Parathyroid adenoma (tissue), 2 donors: Measurements from ENCODE around the gene LPP.

ENCODE experiments used
- H2AFZ ChIP-seq: fragments of 300-600 bp; sonication (generic); one replicate; pipeline ENCODE4 v1.7.0; 2017; ENCODE audit warnings: antibody characterized with exemption, mild to moderate bottlenecking
- H3K27ac ChIP-seq: fragments of 300-600 bp; sonication (generic); one replicate; pipeline ENCODE4 v1.7.0; 2017
- H3K27me3 ChIP-seq: fragments of 300-600 bp; sonication (generic); one replicate; pipeline ENCODE4 v1.7.0; 2017; ENCODE audit warnings: low read length; ENCODE audit not compliant: control insufficient read depth, insufficient read depth
- H3K36me3 ChIP-seq: fragments of 300-600 bp; sonication (generic); one replicate; pipeline ENCODE4 v1.7.0; 2017; ENCODE audit warnings: low read length; ENCODE audit not compliant: control insufficient read depth, insufficient read depth
- H3K4me1 ChIP-seq: fragments of 300-600 bp; sonication (generic); one replicate; pipeline ENCODE4 v1.7.0; 2017; ENCODE audit warnings: control low read depth
- H3K4me2 ChIP-seq: fragments of 300-600 bp; sonication (generic); one replicate; pipeline ENCODE4 v1.7.0; 2017; ENCODE audit warnings: low read length
- H3K4me3 ChIP-seq: fragments of 300-600 bp; sonication (generic); one replicate; pipeline ENCODE4 v1.7.0; 2017; ENCODE audit warnings: low read depth, low read length
- H3K79me2 ChIP-seq: fragments of 300-600 bp; sonication (generic); one replicate; pipeline ENCODE4 v1.7.0; 2017; ENCODE audit warnings: control low read depth
- H3K9ac ChIP-seq: fragments of 300-600 bp; sonication (generic); one replicate; pipeline ENCODE4 v1.7.0; 2017; ENCODE audit warnings: mild to moderate bottlenecking
- H3K9me3 ChIP-seq: fragments of 300-600 bp; sonication (generic); one replicate; pipeline ENCODE4 v1.7.0; 2017; ENCODE audit warnings: low read length; ENCODE audit not compliant: control insufficient read depth
- TF ChIP-seq, protein P1 (sequence below): fragments of 300-600 bp; sonication (generic); IDR thresholded peaks from one replicate; pipeline ENCODE4 v1.7.0; 2017; ENCODE audit warnings: antibody characterized with exemption, mild to moderate bottlenecking
- donor health status: primary hyperparathyroidism.

LPP gene

DNA sequence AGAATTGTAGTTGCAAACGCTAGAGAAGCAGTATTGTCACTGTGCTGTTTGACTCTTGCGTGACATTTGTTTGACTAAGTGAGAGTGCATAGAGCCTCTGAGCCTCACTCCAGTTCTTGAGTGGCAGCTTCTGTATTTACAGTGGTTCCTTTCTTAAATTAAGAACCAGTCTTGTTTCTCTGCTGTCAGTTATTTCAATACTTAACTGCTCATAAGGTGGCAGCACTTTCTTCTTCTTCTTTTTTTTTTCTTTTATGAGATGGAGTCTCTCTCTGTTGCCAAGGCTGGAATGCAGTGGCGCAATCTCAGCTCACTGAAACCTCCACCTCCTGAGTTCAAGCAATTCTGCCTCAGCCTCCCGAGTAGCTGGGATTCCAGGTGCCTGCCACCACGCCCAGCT lies 372.1 kb downstream of the LPP start:
- Histone ChIP-seq H3K4me2 (no peak overlapping the region), H2AFZ (no peak overlapping the region), H3K36me3 (no peaks in the 10 kb centered on the region), H3K27ac (no peak overlapping the region), H3K4me1 (no peaks in the 10 kb centered on the region), H3K27me3 (no peaks in the 10 kb centered on the region), H3K9me3 (no peaks in the 10 kb centered on the region), H3K79me2 (no peaks in the 10 kb centered on the region), H3K4me3 (no peak overlapping the region), H3K9ac (no peak overlapping the region)
- TF ChIP-seq, protein P1, sequence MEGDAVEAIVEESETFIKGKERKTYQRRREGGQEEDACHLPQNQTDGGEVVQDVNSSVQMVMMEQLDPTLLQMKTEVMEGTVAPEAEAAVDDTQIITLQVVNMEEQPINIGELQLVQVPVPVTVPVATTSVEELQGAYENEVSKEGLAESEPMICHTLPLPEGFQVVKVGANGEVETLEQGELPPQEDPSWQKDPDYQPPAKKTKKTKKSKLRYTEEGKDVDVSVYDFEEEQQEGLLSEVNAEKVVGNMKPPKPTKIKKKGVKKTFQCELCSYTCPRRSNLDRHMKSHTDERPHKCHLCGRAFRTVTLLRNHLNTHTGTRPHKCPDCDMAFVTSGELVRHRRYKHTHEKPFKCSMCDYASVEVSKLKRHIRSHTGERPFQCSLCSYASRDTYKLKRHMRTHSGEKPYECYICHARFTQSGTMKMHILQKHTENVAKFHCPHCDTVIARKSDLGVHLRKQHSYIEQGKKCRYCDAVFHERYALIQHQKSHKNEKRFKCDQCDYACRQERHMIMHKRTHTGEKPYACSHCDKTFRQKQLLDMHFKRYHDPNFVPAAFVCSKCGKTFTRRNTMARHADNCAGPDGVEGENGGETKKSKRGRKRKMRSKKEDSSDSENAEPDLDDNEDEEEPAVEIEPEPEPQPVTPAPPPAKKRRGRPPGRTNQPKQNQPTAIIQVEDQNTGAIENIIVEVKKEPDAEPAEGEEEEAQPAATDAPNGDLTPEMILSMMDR: no peak

DNA sequence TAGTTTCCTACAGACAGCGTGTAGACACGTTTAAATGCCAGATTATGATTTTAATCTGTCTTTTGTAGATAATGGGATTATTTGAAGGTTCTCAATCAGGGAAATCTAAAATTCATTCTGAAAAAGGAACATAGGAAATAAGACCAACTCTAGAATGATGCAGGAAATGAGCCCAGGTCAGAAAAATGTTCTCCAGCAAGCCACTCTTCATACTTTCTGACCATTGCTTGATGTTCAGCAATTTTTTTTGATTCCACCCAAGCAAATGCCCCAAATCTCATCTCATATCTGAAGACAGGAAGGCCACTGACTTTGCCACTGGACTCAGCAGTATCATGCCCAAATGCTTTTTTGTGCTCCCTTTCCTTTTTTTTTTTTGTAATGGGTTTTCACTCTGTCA lies 373.4 kb downstream of the LPP start:
- H3K4me1 ChIP-seq: no peaks in the 10 kb centered on the region
- H3K27ac ChIP-seq: no peak overlapping the region
- H3K27me3 ChIP-seq: no peaks in the 10 kb centered on the region
- no peak overlapping the region for H3K4me2 ChIP-seq
- TF ChIP-seq, protein P1: no peak
- no peak overlapping the region for H3K4me3 ChIP-seq
- H3K36me3 ChIP-seq: no peaks in the 10 kb centered on the region
- H3K9ac ChIP-seq: no peak overlapping the region
- no peaks in the 10 kb centered on the region for H3K9me3 ChIP-seq
- no peak overlapping the region for H2AFZ ChIP-seq
- H3K79me2 ChIP-seq: no peaks in the 10 kb centered on the region

DNA sequence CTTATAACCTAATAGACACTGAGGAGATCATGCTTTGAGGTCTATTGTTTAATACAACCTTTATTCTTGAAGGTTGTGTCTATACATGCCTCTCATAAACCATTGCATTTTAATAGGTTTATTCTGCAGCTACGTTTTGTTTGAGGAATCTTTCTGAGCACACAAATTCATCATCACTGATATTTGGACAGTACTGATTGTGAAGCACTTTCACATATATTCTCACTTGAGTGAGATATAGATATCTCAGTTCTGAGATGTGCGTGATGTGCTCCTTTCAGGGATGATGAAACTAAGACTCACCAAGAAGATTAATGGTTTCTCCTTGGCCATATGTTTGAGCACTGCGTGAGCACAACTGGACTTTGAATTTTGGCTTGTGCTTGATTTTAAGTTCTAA lies 374.4 kb downstream of the LPP start:
- Histone ChIP-seq H3K4me1 (no peaks in the 10 kb centered on the region), H3K79me2 (no peaks in the 10 kb centered on the region), H3K9me3 (no peaks in the 10 kb centered on the region), H3K9ac (no peak overlapping the region), H3K27ac (no peak overlapping the region), H3K36me3 (no peaks in the 10 kb centered on the region), H3K4me3 (no peak overlapping the region), H2AFZ (no peak overlapping the region), H3K4me2 (no peak overlapping the region), H3K27me3 (no peaks in the 10 kb centered on the region)
- TF ChIP-seq, protein P1: no peak

DNA sequence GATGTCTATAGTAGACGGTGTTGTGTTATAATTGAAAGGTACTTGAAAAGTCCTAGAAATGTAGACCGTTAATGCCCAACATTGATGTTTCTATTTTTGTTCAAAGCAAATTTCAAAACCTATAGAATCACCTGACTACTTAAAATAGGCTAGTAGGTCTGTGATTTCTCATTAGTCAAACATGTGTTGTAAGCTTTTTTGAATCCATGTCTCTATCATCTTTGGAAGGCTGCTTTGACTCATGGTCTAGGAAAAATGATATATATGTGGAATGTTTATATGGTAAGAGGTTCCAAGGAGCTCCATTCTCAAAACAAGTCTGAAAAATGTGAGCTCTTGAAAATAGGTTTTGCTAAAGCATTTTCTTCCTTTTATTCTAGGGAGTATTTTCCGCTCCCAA lies 375.3 kb downstream of the LPP start:
- H2AFZ ChIP-seq: no peak overlapping the region
- no peaks in the 10 kb centered on the region for H3K4me1 ChIP-seq
- no peak overlapping the region for H3K27ac ChIP-seq
- TF ChIP-seq, protein P1: no peak
- H3K4me2 ChIP-seq: no peak overlapping the region
- no peak overlapping the region for H3K9ac ChIP-seq
- no peaks in the 10 kb centered on the region for H3K79me2 ChIP-seq
- H3K9me3 ChIP-seq: no peaks in the 10 kb centered on the region
- no peak overlapping the region for H3K4me3 ChIP-seq
- no peaks in the 10 kb centered on the region for H3K27me3 ChIP-seq
- no peaks in the 10 kb centered on the region for H3K36me3 ChIP-seq

DNA sequence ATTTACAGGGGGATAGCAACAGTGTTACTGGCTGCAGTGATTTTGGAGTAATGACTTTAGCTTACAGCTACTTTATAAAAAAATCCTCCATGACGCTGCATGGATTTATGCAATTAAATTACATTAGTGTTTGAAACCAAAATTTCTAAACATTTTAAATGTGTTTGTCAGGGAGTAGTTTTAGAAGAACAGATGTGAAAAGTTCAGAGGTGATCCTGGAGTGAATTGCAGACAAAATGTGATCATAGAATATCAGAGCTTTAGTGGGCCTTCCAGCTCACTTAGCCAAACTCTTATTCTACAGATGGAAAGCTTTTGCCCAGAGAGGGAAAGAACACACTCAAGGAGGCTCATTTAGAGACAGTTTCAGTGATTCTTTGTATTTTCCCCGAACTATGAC lies 376.3 kb downstream of the LPP start:
- H3K4me3 ChIP-seq: no peak overlapping the region
- no peaks in the 10 kb centered on the region for H3K4me1 ChIP-seq
- H3K4me2 ChIP-seq: no peak overlapping the region
- H3K27ac ChIP-seq: no peak overlapping the region
- no peaks in the 10 kb centered on the region for H3K36me3 ChIP-seq
- H3K79me2 ChIP-seq: no peaks in the 10 kb centered on the region
- H3K9me3 ChIP-seq: no peaks in the 10 kb centered on the region
- no peaks in the 10 kb centered on the region for H3K27me3 ChIP-seq
- no peak overlapping the region for H3K9ac ChIP-seq
- TF ChIP-seq, protein P1: no peak
- no peak overlapping the region for H2AFZ ChIP-seq
